Neural progenitor cell (in vitro differentiated cells): ENCODE results near the gene MYL4. TPM values are rescaled to one million over a fixed set of nuclear protein-coding genes. Genes with fewer than 3 reads are reported as not detected.
A peak's percentile ranks its signal among the peaks of the same experiment; 100 is the strongest.

Experiments
- DNase-seq: peaks from one replicate; pipeline ENCODE4 v3.0.0-alpha.2; 2016; ENCODE audit warnings: low spot score
- H2AFZ ChIP-seq: fragments of 200-600 bp; sonication (generic); replicated peaks from 2 replicates; pipeline ENCODE4 v1.6.1; 2016; ENCODE audit warnings: antibody characterized with exemption
- H3F3A ChIP-seq: fragments of 200-600 bp; sonication (generic); 2 replicates; pipeline ENCODE4 v1.6.1; 2016; ENCODE audit warnings: antibody characterized with exemption, low read depth
- H3K27ac ChIP-seq: fragments of 200-600 bp; sonication (generic); 2 replicates; pipeline ENCODE4 v1.5.1; 2016; ENCODE audit warnings: mild to moderate bottlenecking
- H3K27me3 ChIP-seq: fragments of 200-600 bp; sonication (generic); 2 replicates; pipeline ENCODE4 v1.6.1; 2016; ENCODE audit warnings: mild to moderate bottlenecking, moderate library complexity
- H3K36me3 ChIP-seq: fragments of 200-600 bp; sonication (generic); 2 replicates; pipeline ENCODE4 v1.5.1; 2016
- H3K4me1 ChIP-seq: fragments of 200-600 bp; sonication (generic); 2 replicates; pipeline ENCODE4 v1.6.1; 2016; ENCODE audit warnings: mixed run types
- H3K4me2 ChIP-seq: fragments of 200-600 bp; sonication (generic); 2 replicates; pipeline ENCODE4 v1.6.1; 2016
- H3K4me3 ChIP-seq: fragments of 200-600 bp; sonication (generic); 2 replicates; pipeline ENCODE4 v1.5.1; 2016
- H3K79me2 ChIP-seq: fragments of 200-600 bp; sonication (generic); 2 replicates; pipeline ENCODE4 v1.6.1; 2016; ENCODE audit warnings: low read depth
- H3K9ac ChIP-seq: fragments of 200-600 bp; sonication (generic); 2 replicates; pipeline ENCODE4 v1.6.1; 2016
- H3K9me3 ChIP-seq: fragments of 200-600 bp; sonication (generic); 2 replicates; pipeline ENCODE4 v1.5.1; 2016; ENCODE audit warnings: low read depth
- H4K20me1 ChIP-seq: fragments of 200-600 bp; sonication (generic); 2 replicates; pipeline ENCODE4 v1.6.1; 2016; ENCODE audit warnings: low read depth
- H3K27ac Mint-ChIP-seq: 3 replicates; pipeline ENCODE4 v1.8.0; 2021; ENCODE audit warnings: mixed read lengths
- H3K27me3 Mint-ChIP-seq: 2 replicates; pipeline ENCODE4 v1.8.0; 2022; ENCODE audit warnings: low read depth, mild to moderate bottlenecking, inconsistent platforms, moderate library complexity, mixed read lengths; ENCODE audit not compliant: insufficient read depth
- H3K36me3 Mint-ChIP-seq: 3 replicates; pipeline ENCODE4 v1.8.0; 2021; ENCODE audit warnings: mixed read lengths
- H3K4me1 Mint-ChIP-seq: 3 replicates; pipeline ENCODE4 v1.8.0; 2021; ENCODE audit warnings: mixed read lengths
- H3K4me3 Mint-ChIP-seq: 3 replicates; pipeline ENCODE4 v1.8.0; 2021; ENCODE audit warnings: mild to moderate bottlenecking, moderate library complexity, mixed read lengths
- H3K9me3 Mint-ChIP-seq: 3 replicates; pipeline ENCODE4 v1.8.0; 2020; ENCODE audit warnings: mixed read lengths
- CTCF ChIP-seq: fragments of 200-600 bp; sonication (generic); IDR thresholded peaks from 2 replicates; pipeline ENCODE4 v1.5.1; 2017; ENCODE audit warnings: antibody characterized with exemption, mild to moderate bottlenecking
- EZH2 ChIP-seq: fragments of 200-600 bp; sonication (generic); IDR thresholded peaks from 2 replicates; pipeline ENCODE4 v1.6.1; 2017; ENCODE audit warnings: antibody characterized with exemption, mild to moderate bottlenecking, moderate library complexity
- EZH2phosphoT487 ChIP-seq: fragments of 200-600 bp; sonication (generic); IDR thresholded peaks from 2 replicates; pipeline ENCODE4 v1.6.1; 2017; ENCODE audit warnings: antibody characterized with exemption
- total RNA-seq: library from RNA; depleted of rRNA; stranded (reverse); fragments of >200 nt; gene quantifications from 2 replicates; pipeline ENCODE4 v1.2.3, GENCODE V29; 2015; ENCODE audit warnings: low replicate concordance

MYL4 gene
- total RNA-seq, 1 donor from 2014 or later: 0.37 TPM

- H3K9ac ChIP-seq: no peak overlapping the region
- no peaks in the 10 kb centered on the region for H3K36me3 Mint-ChIP-seq
- peaks cover 6% of the 10 kb centered on the region for H3K4me1 ChIP-seq
- no peak for TF ChIP-seq EZH2
- no peak for TF ChIP-seq EZH2phosphoT487
- TF ChIP-seq CTCF: no peak
- H3K79me2 ChIP-seq: no peaks in the 10 kb centered on the region
- H2AFZ ChIP-seq: no peak overlapping the region
- H3K4me3 Mint-ChIP-seq: no peak overlapping the region
- no peaks in the 10 kb centered on the region for H3K9me3 ChIP-seq
- H3K4me3 ChIP-seq: no peak overlapping the region
- no peak overlapping the region for H3K27ac ChIP-seq
- H3K4me2 ChIP-seq: no peak overlapping the region
- no peak overlapping the region for H3K27ac Mint-ChIP-seq
- peaks cover 10% of the 10 kb centered on the region for H3K4me1 Mint-ChIP-seq
- peaks cover 16% of the 10 kb centered on the region for H3K27me3 ChIP-seq
- no peaks in the 10 kb centered on the region for H3F3A ChIP-seq
- H3K27me3 Mint-ChIP-seq: peaks cover 22% of the 10 kb centered on the region
- H3K9me3 Mint-ChIP-seq: no peaks in the 10 kb centered on the region
- H3K36me3 ChIP-seq: no peaks in the 10 kb centered on the region
- DNase-seq: no peak
- no peaks in the 10 kb centered on the region for H4K20me1 ChIP-seq
These were observed 22.7 kb downstream of the MYL4 start for GRCh38 chr17:47231866-47232265.

- H3K4me1 ChIP-seq: peaks cover 6% of the 10 kb centered on the region
These were observed 23.3 kb downstream of the MYL4 start for GRCh38 chr17:47232465-47232864.

GRCh38 chr17:47235506-47235905 lies 26.4 kb downstream of the MYL4 start:
- H3K27me3 ChIP-seq: peaks cover 10% of the 10 kb centered on the region
- peaks cover 20% of the 10 kb centered on the region for H3K27me3 Mint-ChIP-seq
- peaks cover 3% of the 10 kb centered on the region for H3K4me1 Mint-ChIP-seq
- no peaks in the 10 kb centered on the region for H3K36me3 Mint-ChIP-seq
- H3K4me3 Mint-ChIP-seq: no peak overlapping the region
- no peaks in the 10 kb centered on the region for H3K9me3 Mint-ChIP-seq
- H3K4me2 ChIP-seq: no peak overlapping the region
- no peaks in the 10 kb centered on the region for H4K20me1 ChIP-seq
- TF ChIP-seq EZH2: no peak
- no peak for TF ChIP-seq CTCF
- TF ChIP-seq EZH2phosphoT487: no peak
- H2AFZ ChIP-seq: no peak overlapping the region
- H3F3A ChIP-seq: no peaks in the 10 kb centered on the region
- H3K27ac Mint-ChIP-seq: no peak overlapping the region
- no peak overlapping the region for H3K27ac ChIP-seq
- DNase-seq: no peak
- H3K79me2 ChIP-seq: no peaks in the 10 kb centered on the region
- no peaks in the 10 kb centered on the region for H3K9me3 ChIP-seq
- no peak overlapping the region for H3K4me3 ChIP-seq
- H3K9ac ChIP-seq: no peak overlapping the region
- no peaks in the 10 kb centered on the region for H3K36me3 ChIP-seq
- H3K4me1 ChIP-seq: no peaks in the 10 kb centered on the region

More at GRCh38 chr17:47232465-47232864, 23.3 kb downstream of the MYL4 start:
- Histone ChIP-seq H4K20me1 (no peaks in the 10 kb centered on the region), H3K79me2 (no peaks in the 10 kb centered on the region), H3K9me3 (no peaks in the 10 kb centered on the region), H3F3A (no peaks in the 10 kb centered on the region), H3K36me3 (no peaks in the 10 kb centered on the region), H3K27ac (no peak overlapping the region), H3K27me3 (peaks cover 16% of the 10 kb centered on the region), H3K4me2 (no peak overlapping the region), H3K4me3 (no peak overlapping the region), H3K9ac (no peak overlapping the region), H2AFZ (no peak overlapping the region)
- H3K27me3 Mint-ChIP-seq: peaks cover 22% of the 10 kb centered on the region
- no peaks in the 10 kb centered on the region for H3K9me3 Mint-ChIP-seq
- H3K4me3 Mint-ChIP-seq: no peak overlapping the region
- peaks cover 10% of the 10 kb centered on the region for H3K4me1 Mint-ChIP-seq
- H3K27ac Mint-ChIP-seq: peak overlapping the region; percentile 74
- DNase-seq: no peak
- H3K36me3 Mint-ChIP-seq: no peaks in the 10 kb centered on the region
- TF ChIP-seq CTCF: no peak
- no peak for TF ChIP-seq EZH2phosphoT487
- TF ChIP-seq EZH2: no peak
